ENCODE data around the gene CIB4.

Gene CIB4

GRCh38 chr2:26609205-26609631 lies 31.9 kb downstream of the CIB4 start:
- in situ Hi-C loops (cut with MboI; ENCODE audit: low sequenced_read_pairs), result loop anchor here (10.0 kb wide), 1 partner anchor 136 kb away; no protein-coding TSS in a partner anchor

- in situ Hi-C loops (cut with MboI; ENCODE audit: low sequenced_read_pairs), result loop anchor here (10.0 kb wide), 1 partner anchor 136 kb away; no protein-coding TSS in a partner anchor
Measured at GRCh38 chr2:26608557-26608956, 32.6 kb downstream of the CIB4 start.

- in situ Hi-C loops (cut with MboI; ENCODE audit: low sequenced_read_pairs), result loop anchor here (10.0 kb wide), 1 partner anchor 137 kb away; no protein-coding TSS in a partner anchor
Measured at GRCh38 chr2:26607698-26608097, 33.5 kb downstream of the CIB4 start.

- in situ Hi-C loops (cut with MboI; ENCODE audit: low sequenced_read_pairs), result loop anchor here (10.0 kb wide), 1 partner anchor 138 kb away; no protein-coding TSS in a partner anchor
Measured at GRCh38 chr2:26606847-26607190, 34.3 kb downstream of the CIB4 start.

GRCh38 chr2:26605999-26606846 lies 34.9 kb downstream of the CIB4 start:
- in situ Hi-C loops (cut with MboI; ENCODE audit: low sequenced_read_pairs), result loop anchor here (10.0 kb wide), 1 partner anchor 139 kb away; no protein-coding TSS in a partner anchor

GRCh38 chr2:26605195-26605998 lies 35.8 kb downstream of the CIB4 start:
- in situ Hi-C loops (cut with MboI; ENCODE audit: low sequenced_read_pairs), result loop anchor here (10.0 kb wide), 1 partner anchor 139 kb away; no protein-coding TSS in a partner anchor

- in situ Hi-C loops (cut with MboI; ENCODE audit: low sequenced_read_pairs), result loop anchor here (10.0 kb wide), 1 partner anchor 142 kb away; no protein-coding TSS in a partner anchor
Measured at GRCh38 chr2:26602575-26602974, 38.6 kb downstream of the CIB4 start.

GRCh38 chr2:26599387-26599786 lies 41.8 kb downstream of the CIB4 start:
- in situ Hi-C loops (cut with MboI; ENCODE audit: low sequenced_read_pairs), result no loop called here

GRCh38 chr2:26598996-26599373 lies 42.2 kb downstream of the CIB4 start:
- in situ Hi-C loops (cut with MboI; ENCODE audit: low sequenced_read_pairs), result no loop called here

GRCh38 chr2:26598336-26598995 lies 42.7 kb downstream of the CIB4 start:
- in situ Hi-C loops (cut with MboI; ENCODE audit: low sequenced_read_pairs), result no loop called here

GRCh38 chr2:26597197-26597596 lies 44.0 kb downstream of the CIB4 start:
- in situ Hi-C loops (cut with MboI; ENCODE audit: low sequenced_read_pairs), result no loop called here

- in situ Hi-C loops (cut with MboI; ENCODE audit: low sequenced_read_pairs), result no loop called here
Measured at GRCh38 chr2:26595146-26595545, 46.0 kb downstream of the CIB4 start.

- in situ Hi-C loops (cut with MboI; ENCODE audit: low sequenced_read_pairs), result no loop called here
Measured at GRCh38 chr2:26591619-26592505, 49.3 kb downstream of the CIB4 start.

GRCh38 chr2:26590980-26591618 lies 50.1 kb downstream of the CIB4 start:
- in situ Hi-C loops (cut with MboI; ENCODE audit: low sequenced_read_pairs), result no loop called here

GRCh38 chr2:26590508-26590907 lies 50.7 kb downstream of the CIB4 start:
- in situ Hi-C loops (cut with MboI; ENCODE audit: low sequenced_read_pairs), result no loop called here

GRCh38 chr2:26588576-26588975 lies 52.6 kb downstream of the CIB4 start:
- in situ Hi-C loops (cut with MboI; ENCODE audit: low sequenced_read_pairs), result no loop called here

- in situ Hi-C loops (cut with MboI; ENCODE audit: low sequenced_read_pairs), result no loop called here
Measured at GRCh38 chr2:26587994-26588393, 53.2 kb downstream of the CIB4 start.

GRCh38 chr2:26585966-26586365 lies 55.2 kb downstream of the CIB4 start:
- in situ Hi-C loops (cut with MboI; ENCODE audit: low sequenced_read_pairs), result no loop called here

GRCh38 chr2:26585100-26585499 lies 56.1 kb downstream of the CIB4 start:
- in situ Hi-C loops (cut with MboI; ENCODE audit: low sequenced_read_pairs), result no loop called here

- in situ Hi-C loops (cut with MboI; ENCODE audit: low sequenced_read_pairs), result no loop called here
Measured at GRCh38 chr2:26584656-26585055, 56.5 kb downstream of the CIB4 start.
